HG03520 (cell line): ENCODE data around the gene PRR19.

Source experiments
- ATAC-seq: cut with Tn5 transposase; IDR thresholded peaks from one replicate; pipeline ENCODE4 v1.9.1; 2021; ENCODE audit warnings: mild to moderate bottlenecking, moderate library complexity; ENCODE audit not compliant: unreplicated experiment

Gene PRR19

DNA sequence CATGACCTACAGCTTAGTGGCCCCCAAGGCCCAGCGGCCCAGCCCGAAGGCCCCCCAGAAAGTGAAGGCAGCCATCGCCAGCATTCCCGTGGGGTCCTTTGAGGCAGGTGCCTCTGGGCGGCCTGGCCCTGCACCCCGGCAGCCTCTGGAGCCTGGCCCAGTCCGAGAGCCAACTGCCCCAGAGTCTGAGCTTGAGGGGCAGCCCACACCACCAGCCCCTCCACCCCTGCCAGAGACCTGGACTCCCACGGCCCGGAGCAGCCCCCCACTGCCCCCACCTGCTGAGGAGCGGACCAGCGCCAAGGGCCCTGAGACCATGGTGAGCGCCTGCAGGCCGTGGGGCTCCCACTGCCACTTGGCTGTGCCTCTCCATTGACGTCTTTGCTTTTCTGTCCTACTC, 9.0 kb upstream of the PRR19 start:
- no peak for ATAC-seq

DNA sequence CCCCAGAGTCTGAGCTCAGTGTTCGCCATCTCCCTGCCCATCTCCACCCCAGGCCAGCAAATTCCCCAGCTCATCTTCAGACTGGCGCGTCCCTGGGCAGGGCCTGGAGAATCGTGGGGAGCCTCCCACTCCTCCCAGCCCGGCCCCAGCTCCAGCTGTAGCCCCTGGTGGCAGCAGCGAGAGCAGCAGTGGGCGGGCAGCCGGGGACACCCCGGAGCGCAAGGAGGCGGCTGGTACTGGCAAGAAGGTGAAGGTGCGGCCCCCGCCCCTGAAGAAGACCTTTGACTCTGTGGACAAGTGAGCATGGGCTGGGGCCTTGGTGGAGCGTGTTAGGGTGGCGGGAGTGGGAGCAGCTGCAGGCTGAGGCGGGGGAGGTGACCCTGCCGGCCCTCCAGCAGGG, 8.4 kb upstream of the PRR19 start:
- no peak for ATAC-seq

DNA sequence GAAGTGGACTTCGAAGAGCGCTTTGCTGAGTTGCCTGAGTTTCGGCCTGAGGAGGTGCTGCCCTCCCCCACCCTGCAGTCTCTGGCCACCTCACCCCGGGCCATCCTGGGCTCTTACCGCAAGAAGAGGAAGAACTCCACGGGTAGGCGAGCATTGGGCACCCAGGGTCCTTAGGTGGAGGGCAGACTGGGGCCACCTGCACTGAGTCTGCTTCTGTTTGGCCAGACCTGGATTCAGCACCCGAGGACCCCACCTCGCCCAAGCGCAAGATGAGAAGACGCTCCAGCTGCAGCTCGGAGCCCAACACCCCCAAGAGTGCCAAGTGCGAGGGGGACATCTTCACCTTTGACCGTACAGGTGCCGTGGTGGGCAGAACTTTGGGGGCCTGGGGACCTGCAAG, 8.0 kb upstream of the PRR19 start:
- ATAC-seq: no peak

DNA sequence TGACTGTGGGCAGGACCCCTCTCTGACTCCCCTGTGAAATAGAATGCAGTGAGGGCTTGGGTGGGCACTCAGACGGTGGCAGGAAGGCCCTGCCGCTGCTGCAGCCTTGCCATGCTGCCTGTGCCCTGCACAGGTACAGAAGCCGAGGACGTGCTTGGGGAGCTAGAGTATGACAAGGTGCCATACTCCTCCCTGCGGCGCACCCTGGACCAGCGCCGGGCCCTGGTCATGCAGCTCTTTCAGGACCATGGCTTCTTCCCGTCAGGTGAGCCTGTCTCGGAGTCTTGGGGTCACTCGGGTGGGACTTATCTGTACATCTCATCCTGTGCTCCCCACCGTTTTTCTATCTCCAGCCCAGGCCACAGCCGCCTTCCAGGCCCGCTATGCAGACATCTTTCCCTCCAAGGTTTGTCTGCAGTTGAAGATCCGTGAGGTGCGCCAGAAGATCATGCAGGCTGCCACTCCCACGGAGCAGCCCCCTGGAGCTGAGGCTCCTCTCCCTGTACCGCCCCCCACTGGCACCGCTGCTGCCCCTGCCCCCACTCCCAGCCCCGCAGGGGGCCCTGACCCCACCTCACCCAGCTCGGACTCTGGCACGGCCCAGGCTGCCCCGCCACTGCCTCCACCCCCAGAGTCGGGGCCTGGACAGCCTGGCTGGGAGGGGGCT, 7.3 kb upstream of the PRR19 start:
- ATAC-seq: no peak

DNA sequence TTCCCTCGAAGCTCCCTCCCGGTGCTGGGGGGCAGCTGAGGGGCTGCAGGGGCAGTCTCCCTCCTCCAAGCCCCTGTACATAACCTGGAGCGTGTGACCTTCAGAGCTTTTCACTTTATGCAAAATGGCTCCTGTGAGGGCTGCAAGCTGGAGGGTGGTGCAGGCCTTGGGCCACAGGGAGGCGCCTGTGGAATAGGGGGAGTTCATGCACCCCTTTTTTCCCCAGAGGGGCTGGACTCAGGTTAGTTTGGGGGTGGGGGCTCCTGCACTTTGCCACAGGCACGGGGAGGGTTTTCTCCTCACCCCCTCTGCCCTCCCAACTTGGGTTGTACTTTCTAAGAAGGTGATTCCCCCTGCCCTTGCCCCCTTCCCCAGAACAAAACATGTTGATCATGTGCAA, 6.6 kb upstream of the PRR19 start:
- ATAC-seq: no peak

DNA sequence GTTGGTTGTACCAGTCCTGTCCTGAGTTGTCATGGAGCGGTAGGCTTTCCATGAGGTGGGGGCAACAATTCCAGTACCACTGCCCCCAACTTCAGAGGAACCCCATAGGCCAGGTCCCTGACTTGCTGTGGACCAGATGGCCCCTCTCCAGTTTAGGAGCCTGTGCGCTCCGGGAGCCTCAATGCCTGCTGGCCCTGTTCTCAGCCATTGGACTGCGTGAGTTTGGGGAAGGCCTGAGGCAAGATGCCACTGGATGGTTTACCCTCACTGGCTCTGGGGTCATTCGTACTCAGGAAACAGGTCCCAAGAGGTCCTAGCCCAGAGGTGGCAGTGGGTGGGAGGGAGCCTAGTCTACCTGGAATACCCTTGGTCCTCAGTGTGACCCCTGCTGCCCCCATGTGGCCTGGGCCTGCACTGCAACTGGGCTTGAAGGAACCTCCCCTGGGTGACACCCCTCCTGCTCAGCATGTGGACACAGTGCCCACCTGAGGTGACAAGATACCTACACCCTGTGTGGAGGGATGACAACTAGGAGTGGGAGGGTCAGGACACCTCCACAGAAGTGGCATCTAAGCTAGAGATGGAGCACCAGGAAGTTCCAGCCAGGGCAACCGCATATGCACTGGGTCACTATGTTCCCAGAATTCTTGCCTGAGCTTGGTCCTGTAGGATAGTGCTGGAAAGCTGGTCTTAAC, 6.0 kb upstream of the PRR19 start:
- ATAC-seq: no peak

DNA sequence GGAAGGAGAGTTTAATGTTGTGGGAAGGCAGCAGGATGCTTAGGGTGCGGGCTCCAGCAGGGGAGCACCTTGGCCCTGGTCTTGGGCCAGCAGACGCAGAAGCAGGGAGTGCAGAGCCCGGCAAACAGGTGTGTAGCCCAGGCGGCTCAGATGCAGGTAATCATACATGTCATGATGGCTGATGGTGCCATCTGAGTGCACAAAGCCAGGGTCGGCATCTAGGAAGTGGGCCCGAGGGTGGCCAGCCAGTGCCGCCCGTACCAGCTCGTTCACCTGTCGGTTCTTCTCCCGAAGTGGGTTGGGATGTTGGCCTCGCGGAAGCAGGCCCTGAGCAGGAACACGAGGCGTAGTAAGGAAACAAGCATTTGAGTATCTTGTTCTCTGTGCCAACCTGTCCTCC, 4.9 kb upstream of the PRR19 start:
- ATAC-seq: no peak

DNA sequence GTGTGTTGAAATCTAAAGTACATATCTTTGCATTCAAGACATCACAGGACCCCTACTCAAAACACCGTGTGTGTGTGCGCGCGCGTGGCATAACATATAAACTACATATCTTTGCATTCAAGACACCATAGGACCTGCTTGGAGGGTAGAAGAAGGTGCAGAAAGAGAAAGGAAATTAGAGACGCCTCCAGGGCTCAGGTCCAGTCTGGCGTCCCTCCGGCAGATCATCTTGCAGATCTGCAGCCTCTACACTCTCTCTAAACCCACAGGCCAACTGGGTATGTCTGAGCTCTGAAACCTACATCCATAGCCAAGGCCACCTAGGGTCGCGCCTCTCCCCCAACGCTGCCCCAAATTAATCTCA, 1.2 kb downstream of the PRR19 start:
- no peak for ATAC-seq

DNA sequence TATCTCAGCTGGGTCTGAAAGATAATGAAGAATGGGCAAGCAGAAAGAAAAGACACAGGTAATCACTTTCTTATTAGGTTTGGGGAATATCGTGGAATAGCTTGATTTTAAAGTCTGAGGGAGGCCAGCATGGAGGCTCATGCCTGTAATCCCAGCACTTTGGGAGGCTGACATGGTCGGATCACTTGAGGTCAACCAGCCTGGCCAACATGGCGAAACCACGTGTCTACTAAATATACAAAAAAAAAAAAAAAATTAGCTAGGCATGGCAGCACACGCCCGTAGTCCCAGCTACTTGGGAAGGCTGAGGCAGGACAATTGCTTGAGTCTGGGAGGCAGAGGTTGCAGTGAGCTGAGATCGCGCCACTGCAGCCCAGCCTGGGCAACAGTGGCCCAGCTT, 1.9 kb downstream of the PRR19 start:
- ATAC-seq: no peak

DNA sequence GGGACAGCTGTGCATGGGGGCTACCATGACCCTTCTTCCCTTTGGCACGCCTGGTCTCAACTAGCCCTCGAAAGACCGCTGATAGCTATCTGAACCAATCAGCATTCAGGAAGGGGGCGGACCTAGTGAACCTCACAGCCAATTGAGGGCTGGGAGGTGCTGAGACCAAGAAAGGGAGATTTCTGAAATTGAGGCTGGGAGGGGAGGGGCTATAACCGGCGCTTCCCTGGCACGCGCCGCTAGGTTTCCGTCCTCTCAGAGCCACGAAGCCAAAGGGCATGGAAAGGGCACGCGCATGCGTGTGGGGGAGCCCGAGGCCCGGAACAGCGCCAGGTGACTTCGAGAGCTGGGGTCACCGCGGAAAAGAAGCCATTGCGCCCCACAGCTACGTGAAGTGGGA, 4.7 kb downstream of the PRR19 start:
- ATAC-seq: no peak

DNA sequence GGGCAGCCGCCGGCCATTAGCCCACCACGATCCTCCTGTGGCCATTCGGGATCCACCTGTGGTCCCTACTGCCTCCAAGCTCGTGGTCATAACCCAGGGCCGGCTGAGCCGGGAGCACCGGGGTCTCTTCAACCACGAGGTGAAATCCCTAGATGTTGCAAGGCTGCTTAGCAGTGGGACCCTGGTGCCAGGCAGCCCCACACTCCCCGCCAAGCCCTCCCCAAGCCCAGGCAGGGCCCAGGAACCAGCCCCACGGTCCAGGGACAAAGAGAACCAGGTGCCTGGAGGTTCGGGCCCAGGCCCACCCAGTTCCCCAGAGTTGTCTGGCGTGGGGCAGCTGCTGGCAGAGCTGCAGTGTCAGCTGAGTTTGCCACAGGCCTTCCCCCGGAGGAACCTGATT, 7.8 kb downstream of the PRR19 start:
- no peak for ATAC-seq

DNA sequence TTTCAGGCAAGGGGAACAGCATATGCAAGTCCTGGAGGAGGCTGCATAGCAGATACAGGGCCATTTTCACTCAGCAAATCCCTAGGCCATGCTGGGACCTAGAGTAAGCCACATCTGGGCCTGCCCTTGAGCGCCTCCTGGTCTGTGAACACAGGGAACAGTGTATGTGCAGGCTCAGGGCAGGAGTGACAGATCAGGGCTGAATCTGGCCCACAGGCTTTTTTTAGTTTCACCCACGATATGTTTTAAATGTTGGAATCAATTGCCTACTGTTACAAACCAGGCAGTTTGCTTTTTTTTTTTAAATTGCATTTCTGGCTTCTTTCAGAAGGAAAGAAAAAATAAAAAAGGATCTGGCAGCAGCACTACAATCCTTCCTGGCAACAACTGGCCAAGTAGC, 9.7 kb downstream of the PRR19 start:
- ATAC-seq: no peak

DNA sequence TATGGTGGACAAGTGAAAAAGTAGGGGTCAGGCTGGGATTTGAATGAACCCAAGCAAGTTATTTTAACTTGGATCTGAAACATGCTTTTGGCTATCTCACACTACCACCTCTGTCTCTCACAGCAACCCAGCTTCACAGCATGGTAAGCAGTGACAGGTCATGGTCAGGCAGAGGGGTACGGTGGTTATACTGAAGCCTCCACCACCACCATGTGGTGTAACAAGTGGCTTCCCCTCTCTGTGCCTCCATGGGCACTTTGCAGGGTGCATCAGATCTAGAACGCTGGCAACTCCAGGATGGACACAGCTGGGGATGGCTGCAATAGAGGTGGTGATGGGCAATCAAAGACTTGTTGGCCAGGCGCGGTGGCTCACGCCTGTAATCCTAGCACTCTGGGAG, 10.4 kb downstream of the PRR19 start:
- no peak for ATAC-seq

DNA sequence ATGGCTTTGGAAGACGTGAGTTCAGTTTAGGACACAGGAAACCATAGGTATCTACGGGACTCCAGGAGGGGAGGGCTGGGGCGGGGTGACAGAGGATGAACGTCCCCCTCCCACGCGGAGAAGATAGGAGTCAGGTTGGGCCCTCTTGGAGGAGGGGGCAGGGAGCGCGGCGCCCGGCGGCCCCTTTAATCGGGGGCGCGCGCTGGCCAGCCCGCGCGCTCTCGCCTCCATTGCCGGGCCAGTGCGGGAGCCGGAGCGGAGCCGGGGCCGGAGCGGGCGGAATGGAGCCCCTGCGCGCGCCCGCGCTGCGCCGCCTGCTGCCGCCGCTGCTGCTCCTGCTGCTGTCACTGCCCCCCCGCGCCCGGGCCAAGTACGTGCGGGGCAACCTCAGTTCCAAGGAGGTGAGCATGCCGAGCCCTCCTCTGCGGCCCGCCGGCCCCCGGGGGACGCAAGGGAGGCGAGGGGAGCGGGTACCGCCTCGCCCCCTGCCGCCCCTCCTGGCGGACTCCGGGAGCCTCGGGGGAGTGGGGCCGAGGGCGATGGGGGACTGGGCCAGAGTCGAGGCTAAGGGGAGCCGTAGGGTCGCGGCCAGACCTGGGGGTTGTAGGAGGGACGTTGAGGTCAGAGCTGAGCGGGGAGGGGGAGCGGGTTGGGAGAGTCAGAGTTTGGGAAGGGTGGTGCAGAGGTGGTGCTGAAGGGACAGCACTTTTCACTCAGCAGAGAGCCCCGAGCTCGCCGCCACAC, 11.3 kb downstream of the PRR19 start, which contains the start of gene TMEM145:
TMEM145 (plus strand) TSS at position 214 of the 744 bp plus-strand sequence; CDS start at position 282, 68 bp downstream.
- ATAC-seq: no peak

DNA sequence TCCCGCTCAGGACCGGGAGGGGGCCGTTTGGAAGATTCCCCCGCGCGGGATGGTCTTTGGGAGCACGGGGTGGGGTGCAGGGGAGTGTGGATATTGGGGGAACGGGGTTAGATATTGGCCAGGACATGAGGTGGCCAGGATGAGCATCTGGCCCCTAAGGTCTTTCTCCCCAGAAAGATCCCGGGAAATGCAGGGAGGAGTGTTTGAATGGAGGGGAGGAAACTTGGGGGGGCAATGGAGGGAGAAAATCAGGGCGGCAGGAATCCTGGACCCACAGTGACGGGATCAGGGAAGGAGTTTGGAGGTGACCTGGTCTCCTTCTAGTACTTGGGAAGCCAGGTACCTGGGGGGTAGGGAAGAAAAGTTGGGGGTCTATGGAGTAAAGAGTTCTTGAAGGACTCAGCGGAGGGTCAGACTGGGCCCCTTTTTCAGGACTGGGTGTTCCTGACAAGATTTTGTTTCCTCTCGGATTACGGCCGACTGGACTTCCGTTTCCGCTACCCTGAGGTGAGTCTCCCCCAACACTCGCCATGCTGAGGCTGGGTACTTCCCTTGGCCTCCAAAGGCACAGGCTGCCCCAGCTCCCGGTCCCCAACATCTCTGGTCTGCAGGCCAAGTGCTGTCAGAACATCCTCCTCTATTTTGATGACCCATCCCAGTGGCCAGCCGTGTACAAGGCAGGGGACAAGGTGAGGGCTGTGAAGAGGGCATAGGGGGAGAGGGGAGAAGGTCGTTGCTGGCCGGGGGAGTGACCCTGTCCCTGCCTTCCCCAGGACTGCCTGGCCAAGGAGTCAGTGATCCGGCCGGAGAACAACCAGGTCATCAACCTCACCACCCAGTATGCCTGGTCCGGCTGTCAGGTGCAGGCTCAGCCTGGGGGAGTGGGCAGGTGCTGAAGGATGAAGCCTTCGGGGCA, 12.2 kb downstream of the PRR19 start:
- no peak for ATAC-seq

DNA sequence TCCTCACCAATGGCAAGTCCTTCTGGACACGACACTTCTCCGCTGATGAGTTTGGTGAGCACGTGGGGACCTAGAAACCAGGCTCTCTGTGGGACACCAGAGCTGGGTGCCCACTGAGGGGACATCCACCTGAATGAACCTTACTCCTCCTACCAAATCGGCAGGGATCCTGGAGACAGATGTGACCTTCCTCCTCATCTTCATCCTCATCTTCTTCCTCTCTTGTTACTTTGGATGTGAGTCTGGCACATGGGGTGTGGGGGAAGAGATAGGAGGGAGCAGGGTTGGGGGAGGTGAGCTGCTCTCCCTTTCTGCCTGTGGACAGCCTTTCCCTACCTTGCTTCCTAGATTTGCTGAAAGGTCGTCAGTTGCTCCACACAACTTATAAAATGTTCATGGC, 13.1 kb downstream of the PRR19 start:
- no peak for ATAC-seq

DNA sequence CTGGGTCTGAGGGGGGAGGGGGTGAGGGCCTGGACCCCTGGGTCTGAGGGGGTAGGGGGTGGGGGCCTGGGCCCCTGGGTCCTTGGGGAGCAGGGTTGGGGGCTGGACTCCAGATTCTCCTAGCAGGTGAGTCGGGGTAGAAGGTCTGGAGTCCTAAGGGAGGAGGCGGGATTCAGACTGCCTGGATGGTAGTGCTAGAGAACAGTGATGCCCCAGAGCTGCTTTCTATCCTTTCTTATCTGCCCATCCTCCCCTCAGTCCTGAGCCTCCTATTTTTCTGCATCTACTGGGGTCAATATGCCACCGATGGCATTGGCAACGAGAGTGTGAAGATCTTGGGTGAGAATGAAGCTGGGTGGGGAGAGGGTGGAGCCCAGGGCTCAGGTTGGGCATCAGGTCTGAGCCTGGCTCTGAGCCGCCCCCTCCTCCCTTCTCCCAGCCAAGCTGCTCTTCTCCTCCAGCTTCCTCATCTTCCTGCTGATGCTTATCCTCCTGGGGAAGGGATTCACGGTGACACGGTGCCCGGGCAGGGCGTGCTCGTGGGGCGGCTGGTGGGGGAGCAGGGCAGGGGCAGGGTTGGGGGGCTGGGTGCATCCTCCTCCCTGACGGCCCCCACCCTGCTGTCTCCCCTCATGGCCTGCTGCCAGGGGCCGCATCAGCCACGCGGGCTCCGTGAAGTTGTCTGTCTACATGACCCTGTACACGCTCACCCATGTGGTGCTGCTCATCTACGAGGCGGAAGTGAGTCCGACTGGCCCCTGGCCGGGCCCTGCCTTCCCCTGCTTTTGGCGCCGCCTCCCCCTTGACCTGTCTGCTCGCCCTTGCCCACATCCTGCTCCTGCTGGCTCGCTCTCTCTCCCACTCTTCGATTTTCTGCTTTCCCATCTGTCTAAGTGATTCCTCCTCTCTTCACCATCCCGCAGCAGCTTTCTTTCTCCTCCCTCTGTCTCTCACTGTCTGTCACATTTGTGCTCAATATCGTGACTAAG, 14.6 kb downstream of the PRR19 start:
- ATAC-seq: no peak

DNA sequence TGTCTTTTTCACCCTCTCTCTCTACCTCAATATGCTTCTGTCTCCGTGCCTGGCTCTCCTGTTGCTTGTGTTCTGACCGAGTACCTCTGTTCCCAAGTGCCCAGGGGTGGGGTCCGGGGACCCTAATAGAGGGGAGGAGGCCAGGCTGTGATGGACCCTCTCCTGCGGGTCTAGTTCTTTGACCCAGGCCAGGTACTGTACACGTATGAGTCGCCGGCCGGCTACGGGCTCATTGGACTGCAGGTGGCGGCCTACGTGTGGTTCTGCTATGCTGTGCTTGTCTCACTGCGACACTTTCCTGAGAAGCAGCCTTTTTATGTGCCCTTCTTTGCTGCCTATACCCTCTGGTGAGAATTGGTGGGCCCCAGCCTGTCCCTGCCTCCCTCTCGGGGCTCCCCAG, 15.6 kb downstream of the PRR19 start:
- ATAC-seq: no peak

DNA sequence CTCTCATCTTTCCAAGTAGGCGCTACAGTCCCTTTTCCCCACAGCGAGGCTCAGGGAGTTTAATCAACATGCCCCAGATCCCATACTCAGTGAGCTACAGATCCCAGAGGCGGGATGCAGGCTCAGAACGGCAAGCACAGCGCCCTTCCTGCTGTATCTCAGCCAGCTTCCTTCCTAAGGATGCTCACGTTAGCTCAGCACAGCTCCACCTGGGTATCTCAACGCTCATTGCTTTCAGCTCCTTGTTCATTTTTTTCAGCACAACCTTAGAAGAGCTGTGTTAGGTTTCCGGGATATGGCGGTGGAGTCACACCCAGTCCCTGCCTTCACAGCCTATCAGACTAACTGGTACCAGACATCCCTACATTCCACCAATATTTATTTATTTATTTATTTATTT, 20.4 kb downstream of the PRR19 start:
- ATAC-seq: no peak

DNA sequence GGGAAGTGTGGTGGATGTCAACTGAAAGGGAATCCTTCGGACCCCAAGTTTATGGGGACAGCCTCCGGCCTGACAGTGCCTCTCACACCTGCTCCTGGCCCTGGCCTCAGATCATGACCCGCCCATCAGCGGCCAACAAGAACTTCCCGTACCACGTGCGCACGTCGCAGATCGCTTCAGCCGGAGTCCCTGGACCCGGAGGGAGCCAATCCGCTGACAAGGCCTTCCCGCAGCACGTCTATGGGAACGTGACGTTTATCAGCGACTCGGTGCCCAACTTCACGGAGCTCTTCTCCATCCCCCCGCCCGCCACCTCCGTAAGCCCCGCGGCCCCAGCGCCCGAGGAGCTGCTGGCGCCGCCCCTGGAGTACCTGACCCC, 21.5 kb downstream of the PRR19 start:
- no peak for ATAC-seq
